ENCODE data around the gene TMEM203.

TMEM203 gene

GRCh38 chr9:137173796-137174664 is 31.4 kb downstream of the TMEM203 start:
- H3K27ac ChIP-seq (replicated peaks): no peak overlapping the region
- no peak overlapping the region for H3K4me3 ChIP-seq (replicated peaks; ENCODE audit: insufficient read depth, low read length)
- no peak for DNase-seq (ENCODE audit: low read depth in 1 of 2, low spot score in 1 of 2)
- H3K27me3 ChIP-seq (ENCODE audit: insufficient read depth, poor library complexity, severe bottlenecking): no peaks in the 10 kb centered on the region
- TF ChIP-seq POLR2AphosphoS5 (IDR thresholded peaks at IDR 0.05; ENCODE audit: low read depth) (peak; percentile 3; the same call in 1 of the 2 replicates), SPI1 (IDR thresholded peaks at IDR 0.05; ENCODE audit: borderline replicate concordance, low read depth) (no peak)

GRCh38 chr9:137172901-137173795 is 32.3 kb downstream of the TMEM203 start:
- Histone ChIP-seq H3K4me3 (replicated peaks; ENCODE audit: insufficient read depth, low read length) (no peak overlapping the region), H3K27ac (replicated peaks) (peak overlapping the region; percentile 36), H3K27me3 (ENCODE audit: insufficient read depth, poor library complexity, severe bottlenecking) (peaks cover under 1% of the 10 kb centered on the region)
- DNase-seq (ENCODE audit: low read depth in 1 of 2, low spot score in 1 of 2): peak in 1 of 2 experiments; percentile 60
- TF ChIP-seq REST (IDR thresholded peaks at IDR 0.05; ENCODE audit: insufficient replicate concordance, low read depth) (peak; percentile 34), POLR2AphosphoS5 (IDR thresholded peaks at IDR 0.05; ENCODE audit: low read depth) (peak; percentile 93), SPI1 (IDR thresholded peaks at IDR 0.05; ENCODE audit: borderline replicate concordance, low read depth) (peak; percentile 93), CTCF (IDR thresholded peaks at IDR 0.05; ENCODE audit: insufficient read depth, low read length) (no peak), GABPA (IDR thresholded peaks at IDR 0.05; ENCODE audit: low read depth) (peak; percentile 47; the same call in 1 of the 2 replicates)

GRCh38 chr9:137171149-137171900 is 34.1 kb downstream of the TMEM203 start:
- Histone ChIP-seq H3K27me3 (ENCODE audit: insufficient read depth, poor library complexity, severe bottlenecking) (peaks cover 11% of the 10 kb centered on the region), H3K4me3 (replicated peaks; ENCODE audit: insufficient read depth, low read length) (no peak overlapping the region), H3K27ac (replicated peaks) (no peak overlapping the region)
- DNase-seq (ENCODE audit: low read depth in 1 of 2, low spot score in 1 of 2): no peak
- TF ChIP-seq GABPA (IDR thresholded peaks at IDR 0.05; ENCODE audit: low read depth): no peak
- TF ChIP-seq SPI1 (IDR thresholded peaks at IDR 0.05; ENCODE audit: borderline replicate concordance, low read depth): no peak
- TF ChIP-seq CTCF (IDR thresholded peaks at IDR 0.05; ENCODE audit: insufficient read depth, low read length): no peak
- no peak for TF ChIP-seq POLR2AphosphoS5 (IDR thresholded peaks at IDR 0.05; ENCODE audit: low read depth)
- no peak for TF ChIP-seq REST (IDR thresholded peaks at IDR 0.05; ENCODE audit: insufficient replicate concordance, low read depth)

Data from HL-60 (cell line).